Loucy (cell line): ENCODE measurements around the gene SMG6.

Experiments used
- CTCF ChIP-seq: fragments of 200-600 bp; sonication (generic); conservative IDR thresholded peaks from 2 replicates; pipeline ENCODE4 v1.5.1; 2014; ENCODE audit warnings: mild to moderate bottlenecking, antibody characterized with exemption, low read length
- EZH2phosphoT487 ChIP-seq: fragments of 200-600 bp; IDR thresholded peaks from 2 replicates; pipeline ENCODE4 v1.6.1; 2018; ENCODE audit warnings: antibody characterized with exemption, mild to moderate bottlenecking, moderate library complexity, borderline replicate concordance

GRCh38 chr17:2105663-2106062 lies 197.9 kb downstream of the SMG6 start:
- TF ChIP-seq CTCF: no peak
- TF ChIP-seq EZH2phosphoT487: no peak
